ENCODE measurements around the gene GPC3. TPM values are rescaled to one million over a fixed set of nuclear protein-coding genes. Genes with fewer than 3 reads are reported as not detected.

The GPC3 gene
- total RNA-seq, 6 experiments from 2014 or later, result not detected

GRCh38 chrX:133588827-133589226 lies 396.6 kb downstream of the GPC3 start:
- no peak for DNase-seq
- no peak for TF ChIP-seq CTCF (IDR thresholded peaks at IDR 0.05)
- H3K4me3 Mint-ChIP-seq, result no peak overlapping the region
- no peak overlapping the region for H3K27ac Mint-ChIP-seq
- peaks cover 6% of the 10 kb centered on the region for H3K9me3 Mint-ChIP-seq
- H3K4me1 Mint-ChIP-seq (ENCODE audit: low read depth), result no peaks in the 10 kb centered on the region
- no peaks in the 10 kb centered on the region for H3K36me3 Mint-ChIP-seq (ENCODE audit: low read depth)
- H3K27me3 Mint-ChIP-seq (ENCODE audit: insufficient read depth), result no peaks in the 10 kb centered on the region

GRCh38 chrX:133587818-133588217 lies 397.6 kb downstream of the GPC3 start:
- no peak for TF ChIP-seq CTCF (IDR thresholded peaks at IDR 0.05)
- Mint-ChIP-seq H3K36me3 (ENCODE audit: low read depth) (no peaks in the 10 kb centered on the region), H3K27ac (no peak overlapping the region), H3K4me1 (ENCODE audit: low read depth) (no peaks in the 10 kb centered on the region), H3K27me3 (ENCODE audit: insufficient read depth) (no peaks in the 10 kb centered on the region), H3K9me3 (peaks cover 6% of the 10 kb centered on the region), H3K4me3 (no peak overlapping the region)
- DNase-seq, result no peak

- no peak for DNase-seq
- Mint-ChIP-seq H3K4me3 (no peak overlapping the region), H3K9me3 (peaks cover 6% of the 10 kb centered on the region), H3K27me3 (ENCODE audit: insufficient read depth) (no peaks in the 10 kb centered on the region), H3K4me1 (ENCODE audit: low read depth) (no peaks in the 10 kb centered on the region), H3K27ac (no peak overlapping the region), H3K36me3 (ENCODE audit: low read depth) (no peaks in the 10 kb centered on the region)
- no peak for TF ChIP-seq CTCF (IDR thresholded peaks at IDR 0.05)
Observed at GRCh38 chrX:133587071-133587470, 398.3 kb downstream of the GPC3 start.

GRCh38 chrX:133586443-133586842 lies 399.0 kb downstream of the GPC3 start:
- DNase-seq, result no peak
- Mint-ChIP-seq H3K9me3 (peaks cover 6% of the 10 kb centered on the region), H3K27me3 (ENCODE audit: insufficient read depth) (no peaks in the 10 kb centered on the region), H3K4me1 (ENCODE audit: low read depth) (no peaks in the 10 kb centered on the region), H3K36me3 (ENCODE audit: low read depth) (no peaks in the 10 kb centered on the region), H3K4me3 (no peak overlapping the region), H3K27ac (no peak overlapping the region)
- TF ChIP-seq CTCF (IDR thresholded peaks at IDR 0.05), result no peak

- H3K27ac Mint-ChIP-seq, result no peak overlapping the region
- no peaks in the 10 kb centered on the region for H3K4me1 Mint-ChIP-seq (ENCODE audit: low read depth)
- no peaks in the 10 kb centered on the region for H3K36me3 Mint-ChIP-seq (ENCODE audit: low read depth)
- peaks cover 9% of the 10 kb centered on the region for H3K9me3 Mint-ChIP-seq
- DNase-seq, result no peak
- TF ChIP-seq CTCF (IDR thresholded peaks at IDR 0.05), result no peak
- no peaks in the 10 kb centered on the region for H3K27me3 Mint-ChIP-seq (ENCODE audit: insufficient read depth)
- no peak overlapping the region for H3K4me3 Mint-ChIP-seq
Observed at GRCh38 chrX:133583825-133584224, 401.6 kb downstream of the GPC3 start.

GRCh38 chrX:133580625-133581024 lies 404.8 kb downstream of the GPC3 start:
- Mint-ChIP-seq H3K4me1 (ENCODE audit: low read depth) (no peaks in the 10 kb centered on the region), H3K36me3 (ENCODE audit: low read depth) (no peaks in the 10 kb centered on the region), H3K27ac (no peak overlapping the region), H3K27me3 (ENCODE audit: insufficient read depth) (no peaks in the 10 kb centered on the region), H3K4me3 (no peak overlapping the region), H3K9me3 (peaks cover 15% of the 10 kb centered on the region)
- no peak for TF ChIP-seq CTCF (IDR thresholded peaks at IDR 0.05)
- no peak for DNase-seq
